VCaP (cell line): Measurements from ENCODE around the gene IRF2BP2.

Source experiments
- H3K27ac ChIP-seq: fragments of 450-650 bp; 2 replicates; pipeline ENCODE4 v1.5.1; 2017
- TF ChIP-seq, protein P1 (sequence below): fragments of 450-650 bp; conservative IDR thresholded peaks from 2 replicates; pipeline ENCODE4 v1.5.1; 2017; ENCODE audit warnings: mild to moderate bottlenecking, moderate library complexity

Gene IRF2BP2

DNA sequence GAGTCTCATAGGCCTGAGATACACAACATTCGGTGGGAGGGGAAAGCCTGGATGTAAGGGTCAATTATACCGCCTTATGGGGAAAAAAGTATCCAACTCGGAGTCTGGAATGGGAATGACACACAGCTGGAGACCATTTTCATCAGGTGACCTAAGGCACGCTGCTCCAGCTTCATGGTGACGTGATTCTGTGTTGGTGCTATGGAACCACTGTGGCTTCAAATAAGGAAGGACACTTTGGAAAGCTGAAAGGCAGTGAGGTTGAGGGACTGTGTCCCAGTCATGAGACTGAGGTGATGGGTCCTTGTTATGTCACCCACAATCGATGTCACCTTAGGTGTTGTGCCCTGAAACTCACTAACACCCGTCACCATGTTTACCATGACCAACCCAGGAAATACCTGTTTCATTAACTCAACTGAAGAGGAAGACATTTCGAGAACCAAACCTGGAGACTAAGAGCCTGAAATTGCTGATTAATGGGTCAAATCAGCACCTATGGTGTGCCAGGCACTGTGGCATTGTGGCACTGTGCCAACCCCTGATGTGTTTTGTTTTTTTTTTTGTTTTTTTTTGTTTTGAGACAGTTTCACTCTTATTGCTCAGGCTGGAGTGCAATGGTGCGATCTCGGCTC lies 54.5 kb downstream of the IRF2BP2 start:
- H3K27ac ChIP-seq = no peak overlapping the region
- TF ChIP-seq, protein P1, sequence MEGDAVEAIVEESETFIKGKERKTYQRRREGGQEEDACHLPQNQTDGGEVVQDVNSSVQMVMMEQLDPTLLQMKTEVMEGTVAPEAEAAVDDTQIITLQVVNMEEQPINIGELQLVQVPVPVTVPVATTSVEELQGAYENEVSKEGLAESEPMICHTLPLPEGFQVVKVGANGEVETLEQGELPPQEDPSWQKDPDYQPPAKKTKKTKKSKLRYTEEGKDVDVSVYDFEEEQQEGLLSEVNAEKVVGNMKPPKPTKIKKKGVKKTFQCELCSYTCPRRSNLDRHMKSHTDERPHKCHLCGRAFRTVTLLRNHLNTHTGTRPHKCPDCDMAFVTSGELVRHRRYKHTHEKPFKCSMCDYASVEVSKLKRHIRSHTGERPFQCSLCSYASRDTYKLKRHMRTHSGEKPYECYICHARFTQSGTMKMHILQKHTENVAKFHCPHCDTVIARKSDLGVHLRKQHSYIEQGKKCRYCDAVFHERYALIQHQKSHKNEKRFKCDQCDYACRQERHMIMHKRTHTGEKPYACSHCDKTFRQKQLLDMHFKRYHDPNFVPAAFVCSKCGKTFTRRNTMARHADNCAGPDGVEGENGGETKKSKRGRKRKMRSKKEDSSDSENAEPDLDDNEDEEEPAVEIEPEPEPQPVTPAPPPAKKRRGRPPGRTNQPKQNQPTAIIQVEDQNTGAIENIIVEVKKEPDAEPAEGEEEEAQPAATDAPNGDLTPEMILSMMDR = no peak

DNA sequence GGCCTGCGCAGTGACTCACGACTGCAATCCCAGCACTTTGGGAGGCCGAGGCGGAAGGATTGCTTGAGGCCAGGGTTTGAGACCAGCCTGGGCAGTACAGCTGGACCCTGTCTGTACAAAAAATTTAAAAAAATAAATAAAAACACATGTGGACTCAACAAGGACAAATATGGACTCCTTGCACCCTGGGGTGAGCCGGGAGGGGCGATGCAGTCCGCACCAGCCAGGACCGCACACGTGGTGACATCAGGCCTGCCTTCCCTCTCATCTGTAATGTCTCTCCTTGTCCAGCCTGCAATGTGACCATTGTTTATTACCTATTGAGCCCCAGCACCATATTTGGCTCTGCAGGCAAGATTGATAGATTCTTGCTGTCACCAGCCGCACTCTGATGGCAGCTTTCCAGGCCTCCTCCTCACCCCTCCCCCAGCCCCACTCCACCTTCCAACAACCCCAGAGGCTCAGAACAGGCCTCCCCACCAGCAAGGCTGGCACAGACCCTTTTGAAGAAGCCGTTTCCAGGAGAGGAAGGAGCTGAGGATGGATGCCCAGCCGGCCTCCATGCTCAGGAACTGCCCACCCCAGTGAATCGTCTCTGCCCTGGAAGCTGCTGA lies 55.2 kb downstream of the IRF2BP2 start:
- TF ChIP-seq, protein P1 = no peak
- H3K27ac ChIP-seq = no peak overlapping the region
